Uterus (tissue), 4 donors: ENCODE measurements around the gene VPS35L. TPM values are rescaled to one million over a fixed set of nuclear protein-coding genes. Genes with fewer than 3 reads are reported as not detected.

ENCODE experiments used
- DNase-seq, 2 donors: peaks; one replicate each; pipeline ENCODE4 v3.0.0-alpha.2; 2019 to 2020
- H3K27ac ChIP-seq, 2 donors: fragments of 200-600 bp; sonication (generic); 1 replicate in 1 of 2; 2 replicates in 1 of 2; pipeline ENCODE4 v1.5.1; 2016 to 2018
- H3K27me3 ChIP-seq, 2 donors: fragments of 200-600 bp; sonication (generic); one replicate each; pipeline ENCODE4 v1.5.1; 2018 to 2019; ENCODE audit warnings: control low read depth in 1 of 2
- H3K36me3 ChIP-seq, 2 donors: fragments of 200-600 bp; sonication (generic); one replicate each; pipeline ENCODE4 v1.5.1; 2019; ENCODE audit warnings: control low read depth in 1 of 2
- H3K4me1 ChIP-seq, 2 donors: fragments of 200-600 bp; sonication (generic); one replicate each; pipeline ENCODE4 v1.5.1; 2018 to 2019; ENCODE audit warnings: control low read depth in 1 of 2
- H3K4me3 ChIP-seq, 2 donors: fragments of 200-600 bp; sonication (generic); 1 replicate in 1 of 2; 2 replicates in 1 of 2; pipeline ENCODE4 v1.5.1; 2018 to 2019; ENCODE audit warnings: mild to moderate bottlenecking in 1 of 2
- H3K9me3 ChIP-seq, 2 donors: fragments of 200-600 bp; sonication (generic); one replicate each; pipeline ENCODE4 v1.5.1; 2019; ENCODE audit warnings: control low read depth in 1 of 2
- POLR2A ChIP-seq, 2 donors: fragments of 450-650 bp; IDR thresholded peaks; one replicate each; pipeline ENCODE4 v1.6.1; 2016; ENCODE audit warnings: antibody characterized with exemption in 2 of 2, mild to moderate bottlenecking in 1 of 2, moderate library complexity in 1 of 2
- intact Hi-C: fragments of 100-400 bp; cut with DNase I; formaldehyde crosslinking; loops from one replicate; pipeline ENCODE4 v1.15.1; 2023; ENCODE audit warnings: low total_unique reads
- total RNA-seq, 4 donors: library from RNA; depleted of rRNA in 3 of 4; stranded (reverse); fragments of >200 nt in 3 of 4; gene quantifications; one replicate each; pipeline versions ENCODE4 v1.1.0 to v1.2.4, GENCODE V29; 2014 to 2023
- TF ChIP-seq, protein P1 (sequence below), 4 experiments: fragments of 200-600 bp in 2 of 4; fragments of 450-650 bp in 2 of 4; sonication (generic) in 2 of 4; IDR thresholded peaks; one replicate each; pipeline ENCODE4 v1.5.1; 2016 to 2019; ENCODE audit warnings: antibody characterized with exemption in 4 of 4, mild to moderate bottlenecking in 2 of 4, moderate library complexity in 1 of 4
- donor health status: DM: yes; HTN: yes; CAD: no.

VPS35L gene
- total RNA-seq, 4 donors from 2014 or later = 34.8 to 110 (median 88.2) TPM

DNA sequence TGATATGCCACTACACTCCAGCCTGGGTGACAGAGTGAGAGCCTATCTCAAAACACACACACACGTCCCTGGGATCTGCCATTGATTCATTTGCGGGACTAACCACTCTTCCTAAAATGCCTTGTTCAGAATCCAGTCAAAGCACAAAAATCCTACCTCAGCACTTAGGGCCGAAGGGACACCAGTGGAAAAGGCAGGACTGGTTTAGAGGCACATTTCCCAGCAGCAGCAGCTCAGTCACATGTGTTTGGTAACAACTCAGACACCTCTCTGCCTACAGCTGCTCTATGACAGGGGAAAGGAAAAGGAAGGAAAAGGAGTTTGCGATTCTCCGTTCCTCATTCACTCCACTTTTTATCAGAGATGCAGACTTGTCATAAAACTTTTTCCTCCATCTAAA lies 150.3 kb downstream of the VPS35L start:
- H3K27me3 ChIP-seq = no peaks in the 10 kb centered on the region
- intact Hi-C loops = no loop called here
- H3K36me3 ChIP-seq = no peaks in the 10 kb centered on the region
- no peaks in the 10 kb centered on the region for H3K9me3 ChIP-seq
- TF ChIP-seq, protein P1, sequence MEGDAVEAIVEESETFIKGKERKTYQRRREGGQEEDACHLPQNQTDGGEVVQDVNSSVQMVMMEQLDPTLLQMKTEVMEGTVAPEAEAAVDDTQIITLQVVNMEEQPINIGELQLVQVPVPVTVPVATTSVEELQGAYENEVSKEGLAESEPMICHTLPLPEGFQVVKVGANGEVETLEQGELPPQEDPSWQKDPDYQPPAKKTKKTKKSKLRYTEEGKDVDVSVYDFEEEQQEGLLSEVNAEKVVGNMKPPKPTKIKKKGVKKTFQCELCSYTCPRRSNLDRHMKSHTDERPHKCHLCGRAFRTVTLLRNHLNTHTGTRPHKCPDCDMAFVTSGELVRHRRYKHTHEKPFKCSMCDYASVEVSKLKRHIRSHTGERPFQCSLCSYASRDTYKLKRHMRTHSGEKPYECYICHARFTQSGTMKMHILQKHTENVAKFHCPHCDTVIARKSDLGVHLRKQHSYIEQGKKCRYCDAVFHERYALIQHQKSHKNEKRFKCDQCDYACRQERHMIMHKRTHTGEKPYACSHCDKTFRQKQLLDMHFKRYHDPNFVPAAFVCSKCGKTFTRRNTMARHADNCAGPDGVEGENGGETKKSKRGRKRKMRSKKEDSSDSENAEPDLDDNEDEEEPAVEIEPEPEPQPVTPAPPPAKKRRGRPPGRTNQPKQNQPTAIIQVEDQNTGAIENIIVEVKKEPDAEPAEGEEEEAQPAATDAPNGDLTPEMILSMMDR (IDR thresholded peaks at IDR 0.05) = no peak
- no peak for TF ChIP-seq POLR2A (IDR thresholded peaks at IDR 0.05)
- no peaks in the 10 kb centered on the region for H3K4me1 ChIP-seq
- no peak for DNase-seq
- no peak overlapping the region for H3K4me3 ChIP-seq
- peak overlapping the region in 1 of 2 donors; percentile 68 for H3K27ac ChIP-seq

DNA sequence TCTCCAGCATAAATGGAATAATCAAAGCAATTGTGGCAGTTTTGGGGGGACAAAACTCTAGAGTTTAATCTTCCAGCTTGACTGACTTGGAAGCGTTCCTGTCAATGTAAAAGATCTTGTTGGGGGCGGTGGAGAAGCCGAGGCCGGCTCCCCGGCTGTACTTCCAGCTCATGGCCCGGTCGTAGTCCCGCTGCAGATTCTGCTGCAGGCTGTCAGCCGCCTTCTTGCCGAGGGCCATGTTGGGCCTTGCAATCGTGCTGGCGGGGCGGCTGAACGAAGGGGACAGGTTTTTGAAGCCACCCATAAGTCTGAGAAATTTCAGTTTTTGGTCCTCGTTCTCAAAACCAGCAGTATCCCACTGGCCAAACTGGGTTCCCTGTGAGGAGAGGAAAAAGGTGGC lies 151.3 kb downstream of the VPS35L start:
- no peak overlapping the region for H3K27ac ChIP-seq
- no peaks in the 10 kb centered on the region for H3K36me3 ChIP-seq
- H3K27me3 ChIP-seq = no peaks in the 10 kb centered on the region
- no peaks in the 10 kb centered on the region for H3K9me3 ChIP-seq
- H3K4me1 ChIP-seq = no peaks in the 10 kb centered on the region
- TF ChIP-seq, protein P1 (IDR thresholded peaks at IDR 0.05) = no peak
- no peak for TF ChIP-seq POLR2A (IDR thresholded peaks at IDR 0.05)
- H3K4me3 ChIP-seq = no peak overlapping the region
- no peak for DNase-seq
- intact Hi-C loops = no loop called here

DNA sequence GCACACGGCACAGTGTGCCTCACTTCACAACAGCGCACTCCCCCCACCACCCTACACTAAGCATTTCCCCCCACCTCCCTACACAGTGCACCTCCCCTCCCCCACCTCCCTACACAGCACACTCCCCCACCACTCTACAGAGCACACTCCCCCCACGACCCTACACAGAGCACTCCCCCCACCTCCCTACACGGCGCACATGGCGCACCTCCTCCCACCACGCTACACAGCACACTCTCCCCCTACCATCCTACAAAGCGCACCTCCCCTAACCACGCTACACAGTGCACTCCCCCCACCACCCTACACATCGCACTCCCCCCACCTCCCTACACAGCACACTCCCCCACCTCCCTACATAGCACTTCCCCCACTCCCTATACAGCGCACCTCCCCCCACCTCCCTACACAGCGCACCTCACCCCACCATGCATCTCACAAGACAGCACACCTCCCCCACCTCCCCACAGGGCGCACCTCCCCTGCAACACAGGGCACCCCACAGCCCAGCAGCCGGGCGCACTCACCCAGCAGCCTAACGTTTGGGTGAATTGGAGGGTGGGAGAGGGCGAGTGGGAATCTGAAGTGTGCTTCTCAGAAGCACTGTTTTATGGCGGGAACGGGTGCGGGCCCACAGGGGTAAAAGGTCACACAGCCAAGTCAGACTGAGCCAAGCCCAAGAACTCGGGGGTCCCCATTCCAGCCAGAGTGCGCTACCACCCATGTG lies 152.2 kb downstream of the VPS35L start:
- TF ChIP-seq, protein P1 (IDR thresholded peaks at IDR 0.05) = no peak
- TF ChIP-seq POLR2A (IDR thresholded peaks at IDR 0.05) = no peak
- H3K9me3 ChIP-seq = no peaks in the 10 kb centered on the region
- H3K4me1 ChIP-seq = no peaks in the 10 kb centered on the region
- no peak for DNase-seq
- intact Hi-C loops = no loop called here
- no peak overlapping the region for H3K27ac ChIP-seq
- H3K36me3 ChIP-seq = no peaks in the 10 kb centered on the region
- no peak overlapping the region for H3K4me3 ChIP-seq
- H3K27me3 ChIP-seq = no peaks in the 10 kb centered on the region

DNA sequence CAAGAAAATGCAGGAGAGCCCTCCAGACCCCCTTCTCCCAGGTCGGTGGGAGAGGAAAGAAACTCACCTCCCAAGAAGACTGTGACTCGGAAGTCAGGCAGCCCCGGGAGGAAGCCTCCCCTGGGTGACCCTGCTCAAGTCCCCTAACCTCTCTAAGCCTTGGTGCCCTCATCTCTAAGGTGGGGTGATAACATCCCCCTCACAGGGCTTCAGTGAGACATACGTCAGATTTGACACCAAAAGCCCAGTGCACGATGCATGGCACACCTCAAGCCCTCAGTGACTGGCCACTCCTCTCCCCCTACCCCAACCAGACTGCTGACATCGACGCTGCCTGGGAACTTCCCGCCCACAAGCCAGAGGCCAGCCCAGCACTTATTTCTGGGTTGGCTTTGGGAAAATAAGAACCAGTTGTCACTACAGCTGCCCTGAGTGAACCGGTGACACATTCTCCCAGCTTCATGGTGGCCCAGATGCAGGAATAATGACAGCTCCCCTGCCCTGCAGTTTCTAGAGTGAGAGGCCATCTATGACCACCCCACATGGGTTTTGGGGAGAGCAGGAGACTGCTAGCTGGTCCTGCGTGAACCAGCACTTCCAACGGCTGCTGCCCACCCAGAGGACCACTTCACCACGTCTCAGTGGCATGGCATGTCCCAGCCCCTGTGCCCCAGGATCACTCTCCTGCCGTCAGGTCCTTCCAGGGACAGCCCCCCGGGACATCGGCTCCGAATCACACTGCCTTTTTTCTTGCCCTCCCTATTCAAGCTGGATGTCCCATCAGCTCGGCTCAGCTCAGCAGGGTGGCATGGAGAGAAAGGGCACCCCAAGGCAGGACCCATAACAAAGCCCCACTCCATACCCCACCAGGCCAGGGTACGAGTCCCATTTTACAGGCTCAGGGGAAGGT lies 153.0 kb downstream of the VPS35L start:
- intact Hi-C loops = no loop called here

More for the DNA sequence above, 153.0 kb downstream of the VPS35L start:
- H3K27me3 ChIP-seq = no peaks in the 10 kb centered on the region
- no peaks in the 10 kb centered on the region for H3K9me3 ChIP-seq
- TF ChIP-seq, protein P1 (IDR thresholded peaks at IDR 0.05) = no peak
- no peak for TF ChIP-seq POLR2A (IDR thresholded peaks at IDR 0.05)
- DNase-seq = no peak
- no peaks in the 10 kb centered on the region for H3K4me1 ChIP-seq
- H3K36me3 ChIP-seq = no peaks in the 10 kb centered on the region
- H3K27ac ChIP-seq = no peak overlapping the region
- H3K4me3 ChIP-seq = no peak overlapping the region
